ENCODE measurements around the gene PPARG.

The PPARG gene

DNA sequence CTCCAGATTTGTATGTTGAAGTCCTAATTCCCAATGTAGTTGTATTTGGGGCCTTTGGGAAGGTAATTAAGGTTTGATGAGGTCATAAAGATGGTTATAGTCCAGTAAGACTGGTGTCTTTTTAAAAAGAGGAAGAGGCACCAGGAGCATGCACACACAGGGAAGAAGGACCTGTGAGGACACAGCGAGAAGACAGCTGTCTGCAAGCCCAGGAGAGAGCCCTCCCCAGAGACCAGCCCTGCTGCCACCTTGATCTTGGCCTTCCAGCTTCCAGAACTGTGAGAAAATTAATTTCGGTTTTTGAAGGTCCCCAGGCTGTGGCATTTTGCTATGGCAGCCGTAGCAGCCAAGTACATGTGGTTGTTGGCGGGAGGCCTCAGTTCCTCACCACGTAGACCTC lies 162.6 kb downstream of the PPARG start:
- DNase-seq (ENCODE audit: low read depth), result no peak
- TF ChIP-seq, protein P1, sequence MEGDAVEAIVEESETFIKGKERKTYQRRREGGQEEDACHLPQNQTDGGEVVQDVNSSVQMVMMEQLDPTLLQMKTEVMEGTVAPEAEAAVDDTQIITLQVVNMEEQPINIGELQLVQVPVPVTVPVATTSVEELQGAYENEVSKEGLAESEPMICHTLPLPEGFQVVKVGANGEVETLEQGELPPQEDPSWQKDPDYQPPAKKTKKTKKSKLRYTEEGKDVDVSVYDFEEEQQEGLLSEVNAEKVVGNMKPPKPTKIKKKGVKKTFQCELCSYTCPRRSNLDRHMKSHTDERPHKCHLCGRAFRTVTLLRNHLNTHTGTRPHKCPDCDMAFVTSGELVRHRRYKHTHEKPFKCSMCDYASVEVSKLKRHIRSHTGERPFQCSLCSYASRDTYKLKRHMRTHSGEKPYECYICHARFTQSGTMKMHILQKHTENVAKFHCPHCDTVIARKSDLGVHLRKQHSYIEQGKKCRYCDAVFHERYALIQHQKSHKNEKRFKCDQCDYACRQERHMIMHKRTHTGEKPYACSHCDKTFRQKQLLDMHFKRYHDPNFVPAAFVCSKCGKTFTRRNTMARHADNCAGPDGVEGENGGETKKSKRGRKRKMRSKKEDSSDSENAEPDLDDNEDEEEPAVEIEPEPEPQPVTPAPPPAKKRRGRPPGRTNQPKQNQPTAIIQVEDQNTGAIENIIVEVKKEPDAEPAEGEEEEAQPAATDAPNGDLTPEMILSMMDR (IDR thresholded peaks at IDR 0.05; ENCODE audit: low read depth, low read length, missing control alignments), result no peak
- no peak overlapping the region for H3K4me3 ChIP-seq (ENCODE audit: low read depth, low read length)

- no peak overlapping the region for H3K4me3 ChIP-seq (ENCODE audit: low read depth, low read length)
- no peak for DNase-seq (ENCODE audit: low read depth)
- TF ChIP-seq, protein P1 (IDR thresholded peaks at IDR 0.05; ENCODE audit: low read depth, low read length, missing control alignments), result no peak
Observed at GRCh38 chr3:12451960-12452359, 163.1 kb downstream of the PPARG start.

- no peak overlapping the region for H3K4me3 ChIP-seq (ENCODE audit: low read depth, low read length)
- TF ChIP-seq, protein P1 (IDR thresholded peaks at IDR 0.05; ENCODE audit: low read depth, low read length, missing control alignments), result no peak
- no peak for DNase-seq (ENCODE audit: low read depth)
Observed at GRCh38 chr3:12452361-12453330, 163.8 kb downstream of the PPARG start.

- TF ChIP-seq, protein P1 (IDR thresholded peaks at IDR 0.05; ENCODE audit: low read depth, low read length, missing control alignments), result no peak
- no peak for DNase-seq (ENCODE audit: low read depth)
- no peak overlapping the region for H3K4me3 ChIP-seq (ENCODE audit: low read depth, low read length)
Observed at GRCh38 chr3:12454076-12454815, 165.4 kb downstream of the PPARG start.

DNA sequence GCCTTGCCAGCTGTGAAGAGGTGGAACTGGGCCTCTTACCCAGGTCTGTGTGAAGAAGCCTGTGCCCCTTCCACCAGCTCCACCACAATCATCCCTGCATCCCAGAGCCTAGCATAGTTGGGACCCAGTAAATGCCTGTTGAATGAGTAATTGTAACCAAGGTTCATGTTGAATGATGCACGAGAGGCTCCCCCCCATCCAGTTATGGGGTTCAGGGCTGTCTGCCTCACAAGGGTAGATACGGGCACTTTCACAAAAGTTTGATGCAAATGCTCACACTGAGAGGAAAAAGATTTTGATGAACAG lies 165.9 kb downstream of the PPARG start:
- TF ChIP-seq, protein P1 (IDR thresholded peaks at IDR 0.05; ENCODE audit: low read depth, low read length, missing control alignments), result no peak
- H3K4me3 ChIP-seq (ENCODE audit: low read depth, low read length), result no peak overlapping the region
- DNase-seq (ENCODE audit: low read depth), result no peak

DNA sequence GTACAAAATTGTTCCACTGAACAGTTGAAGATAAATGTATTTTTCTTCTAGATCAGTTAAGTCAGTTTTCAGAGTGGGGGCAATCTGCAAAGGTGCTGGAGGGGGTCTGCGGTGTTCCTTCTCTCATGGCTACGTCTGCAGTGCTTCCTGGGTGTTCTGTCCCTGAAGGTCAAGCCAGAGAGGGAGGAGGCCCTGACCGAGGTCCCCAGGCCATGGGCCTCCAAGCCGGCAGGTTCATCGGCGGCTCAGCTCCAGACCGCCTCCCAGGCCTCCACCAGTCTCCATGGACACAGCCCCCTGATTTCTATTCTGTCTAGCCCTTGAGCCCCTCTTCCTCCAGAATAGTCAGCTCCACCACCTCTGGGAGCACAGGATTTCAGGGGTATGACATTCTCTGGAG lies 166.9 kb downstream of the PPARG start:
- TF ChIP-seq, protein P1 (IDR thresholded peaks at IDR 0.05; ENCODE audit: low read depth, low read length, missing control alignments), result no peak
- no peak overlapping the region for H3K4me3 ChIP-seq (ENCODE audit: low read depth, low read length)

More for the DNA sequence above, 166.9 kb downstream of the PPARG start:
- no peak for DNase-seq (ENCODE audit: low read depth)

All from GM12864 (cell line).